Keratinocyte (primary cell): Measurements from ENCODE around the gene CRTC2. TPM values are rescaled to one million over a fixed set of nuclear protein-coding genes. Genes with fewer than 3 reads are reported as not detected.

Experiments used
- DNase-seq: peaks from one replicate; pipeline ENCODE4 v3.0.0-alpha.2; 2011; ENCODE audit warnings: low read depth, missing footprints, low spot score
- FAIRE-seq: peaks from 2 replicates; lab custom pipeline; 2011; peaks lifted over from hg19 to GRCh38; lab: Jason Lieb, UNC
- H2AFZ ChIP-seq: 2 replicates; pipeline ENCODE4 v1.6.0; 2012; ENCODE audit warnings: low read length, control low read depth, inconsistent platforms; ENCODE audit not compliant: control insufficient read depth
- H3K27ac ChIP-seq: 2 replicates; pipeline ENCODE4 v1.5.1; 2011; ENCODE audit warnings: low read length; ENCODE audit not compliant: control insufficient read depth, insufficient read depth
- H3K27me3 ChIP-seq: 3 replicates; pipeline ENCODE4 v1.6.0; 2011; ENCODE audit warnings: low read length; ENCODE audit not compliant: control insufficient read depth, insufficient read depth; ENCODE audit errors: extremely low read depth
- H3K36me3 ChIP-seq, 2 experiments: 2 replicates in 1 of 2; 3 replicates in 1 of 2; pipeline ENCODE4 v1.5.1; 2011; ENCODE audit warnings: low read length in 2 of 2, mild to moderate bottlenecking in 1 of 2; ENCODE audit not compliant: control insufficient read depth in 2 of 2, insufficient read depth in 2 of 2; ENCODE audit errors: extremely low read depth in 1 of 2
- H3K4me1 ChIP-seq: 3 replicates; pipeline ENCODE4 v1.5.1; 2011; ENCODE audit warnings: low read length; ENCODE audit not compliant: control insufficient read depth, insufficient read depth; ENCODE audit errors: extremely low read depth
- H3K4me2 ChIP-seq: 3 replicates; pipeline ENCODE4 v1.6.0; 2011; ENCODE audit warnings: low read depth, low read length; ENCODE audit not compliant: control insufficient read depth, insufficient read depth; ENCODE audit errors: extremely low read depth
- H3K4me3 ChIP-seq, 3 experiments: fragments of 200-600 bp in 1 of 3; sonication (generic) in 1 of 3; 2 replicates in 2 of 3; 3 replicates in 1 of 3; pipeline ENCODE4 v1.5.1; 2011 to 2016; ENCODE audit warnings: low read length in 3 of 3, mild to moderate bottlenecking in 3 of 3, control low read depth in 2 of 3, inconsistent platforms in 1 of 3, low read depth in 1 of 3, mixed read lengths in 1 of 3, mixed run types in 1 of 3, moderate library complexity in 1 of 3; ENCODE audit not compliant: control insufficient read depth in 2 of 3, insufficient read depth in 2 of 3; ENCODE audit errors: extremely low read depth in 1 of 3
- H3K79me2 ChIP-seq: 2 replicates; pipeline ENCODE4 v1.6.0; 2012; ENCODE audit warnings: low read length; ENCODE audit not compliant: control insufficient read depth, insufficient read depth
- H3K9ac ChIP-seq: 3 replicates; pipeline ENCODE4 v1.6.0; 2011; ENCODE audit warnings: low read length; ENCODE audit not compliant: control insufficient read depth, insufficient read depth; ENCODE audit errors: extremely low read depth
- H3K9me1 ChIP-seq: 3 replicates; pipeline ENCODE4 v1.6.0; 2011; ENCODE audit warnings: low read length; ENCODE audit not compliant: control insufficient read depth, insufficient read depth; ENCODE audit errors: extremely low read depth
- H3K9me3 ChIP-seq: 2 replicates; pipeline ENCODE4 v1.5.1; 2012; ENCODE audit warnings: low read depth, low read length; ENCODE audit not compliant: control insufficient read depth
- H4K20me1 ChIP-seq: 3 replicates; pipeline ENCODE4 v1.6.0; 2011; ENCODE audit warnings: low read length; ENCODE audit not compliant: control insufficient read depth, insufficient read depth; ENCODE audit errors: extremely low read depth
- EZH2 ChIP-seq: IDR thresholded peaks from one replicate; pipeline ENCODE4 v1.6.1; 2012; ENCODE audit warnings: inconsistent platforms, mild to moderate bottlenecking, low read length, moderate library complexity
- dilution Hi-C: fragments of 300-500 bp; cut with MboI; formaldehyde crosslinking; loops from one replicate; pipeline ENCODE4 v1.7.0; 2020; ENCODE audit warnings: low sequenced_read_pairs; ENCODE audit not compliant: extremely low pct_ligation_motif_present
- polyA plus RNA-seq, 5 experiments: library from polyadenylated mRNA; depleted of rRNA in 3 of 5; stranded (reverse) in 3 of 5; stranded (forward) in 1 of 5; unstranded in 1 of 5; fragments of >200 nt; gene quantifications; 1 replicate in 1 of 5; 2 replicates in 3 of 5; 3 replicates in 1 of 5; pipeline versions ENCODE4 v1.2.1 to v1.2.3, GENCODE V29; 2011 to 2012; ENCODE audit warnings: missing spikeins in 2 of 5, low read depth in 1 of 5, low replicate concordance in 1 of 5
- small RNA-seq, 3 experiments: library from RNA; depleted of rRNA; stranded (forward); fragments of <200 nt; gene quantifications; one replicate each; pipeline ENCODE3, GENCODE V24; 2012; ENCODE audit warnings: low read depth in 3 of 3, low replicate concordance in 1 of 3; ENCODE audit not compliant: insufficient read length in 3 of 3
- TF ChIP-seq, protein P1 (sequence below), 3 experiments: IDR thresholded peaks in 1 of 3; conservative IDR thresholded peaks in 1 of 3; optimal IDR thresholded peaks in 1 of 3; 2 replicates in 2 of 3; 3 replicates in 1 of 3; pipeline versions ENCODE3 to v1.5.1; 2011; ENCODE audit warnings: low read length in 3 of 3, mild to moderate bottlenecking in 3 of 3, moderate library complexity in 2 of 3, control low read depth in 1 of 3, inconsistent platforms in 1 of 3; ENCODE audit not compliant: insufficient read depth in 2 of 3; ENCODE audit errors: extremely low read depth in 1 of 3

The CRTC2 gene
- polyA plus RNA-seq, 1 donor (not counting 4 experiments of a cell fraction or from before 2014, with no cell fraction given): 15.9 TPM

DNA sequence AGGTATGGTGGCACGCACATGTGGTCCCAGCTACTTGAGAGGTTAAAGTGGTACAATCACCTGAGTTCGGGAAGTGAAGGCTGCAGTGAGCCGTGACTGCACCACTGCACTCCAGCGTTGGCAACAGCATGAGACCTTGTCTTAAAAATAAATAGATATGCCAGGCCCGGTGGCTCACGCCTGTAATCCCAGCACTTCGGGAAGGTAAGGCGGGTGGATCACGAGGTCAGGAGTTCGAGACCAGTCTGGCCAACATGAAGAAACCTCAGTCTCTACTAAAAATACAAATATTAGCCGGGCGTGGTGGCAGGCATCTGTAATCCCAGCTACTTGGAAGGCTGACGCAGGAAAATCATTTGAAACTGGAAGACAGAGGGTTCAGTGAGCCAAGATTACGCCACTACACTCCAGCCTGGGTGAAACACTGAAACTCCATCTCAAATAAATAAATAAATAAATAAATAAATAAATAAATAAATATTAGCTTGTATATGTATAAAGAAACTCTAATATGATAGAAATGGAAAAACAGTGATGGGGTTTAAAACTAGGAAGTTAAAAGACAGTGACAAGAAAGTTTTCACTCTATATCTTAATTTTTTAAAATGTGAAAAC lies 54.5 kb downstream of the CRTC2 start:
- Histone ChIP-seq H4K20me1 (peaks cover 3% of the 10 kb centered on the region), H3K27ac (no peak overlapping the region), H3K4me2 (no peak overlapping the region), H3K4me3 (no peak overlapping the region), H3K9me3 (no peaks in the 10 kb centered on the region), H3K9me1 (no peaks in the 10 kb centered on the region), H3K36me3 (peaks cover 0 to 6% of the 10 kb centered on the region in 2 experiments), H3K4me1 (no peaks in the 10 kb centered on the region), H3K79me2 (peaks cover 88% of the 10 kb centered on the region), H3K9ac (no peak overlapping the region), H2AFZ (no peak overlapping the region), H3K27me3 (no peaks in the 10 kb centered on the region)
- DNase-seq: no peak
- dilution Hi-C loops: no loop called here
- no peak for TF ChIP-seq EZH2
- no peak for FAIRE-seq

DNA sequence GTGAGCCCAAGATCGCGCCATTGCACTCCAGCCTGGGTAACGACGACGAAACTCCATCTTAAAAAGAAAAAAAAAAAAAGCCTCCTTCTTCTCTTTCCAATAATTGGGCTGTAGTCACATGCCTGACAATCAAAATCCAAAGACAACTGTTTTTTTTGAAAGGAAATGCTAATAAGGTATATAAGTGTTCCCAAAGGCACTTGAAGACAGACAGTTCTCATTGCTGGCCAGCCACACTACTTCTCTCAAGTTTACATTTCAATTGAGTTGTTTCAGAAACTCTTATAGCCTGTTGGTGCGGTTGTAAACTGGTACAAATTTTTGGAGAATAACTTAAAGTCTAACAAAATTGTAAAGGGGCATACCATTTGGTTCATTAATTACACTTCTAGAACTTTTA lies 58.9 kb downstream of the CRTC2 start:
- Histone ChIP-seq H3K4me2 (no peak overlapping the region), H4K20me1 (peaks cover 3% of the 10 kb centered on the region), H3K27ac (no peak overlapping the region), H2AFZ (no peak overlapping the region), H3K36me3 (peaks cover 0 to 3% of the 10 kb centered on the region in 2 experiments), H3K9ac (no peak overlapping the region), H3K27me3 (no peaks in the 10 kb centered on the region), H3K79me2 (peaks cover 63% of the 10 kb centered on the region), H3K9me3 (no peaks in the 10 kb centered on the region), H3K4me3 (no peak overlapping the region), H3K4me1 (no peaks in the 10 kb centered on the region), H3K9me1 (no peaks in the 10 kb centered on the region)
- TF ChIP-seq, protein P1, sequence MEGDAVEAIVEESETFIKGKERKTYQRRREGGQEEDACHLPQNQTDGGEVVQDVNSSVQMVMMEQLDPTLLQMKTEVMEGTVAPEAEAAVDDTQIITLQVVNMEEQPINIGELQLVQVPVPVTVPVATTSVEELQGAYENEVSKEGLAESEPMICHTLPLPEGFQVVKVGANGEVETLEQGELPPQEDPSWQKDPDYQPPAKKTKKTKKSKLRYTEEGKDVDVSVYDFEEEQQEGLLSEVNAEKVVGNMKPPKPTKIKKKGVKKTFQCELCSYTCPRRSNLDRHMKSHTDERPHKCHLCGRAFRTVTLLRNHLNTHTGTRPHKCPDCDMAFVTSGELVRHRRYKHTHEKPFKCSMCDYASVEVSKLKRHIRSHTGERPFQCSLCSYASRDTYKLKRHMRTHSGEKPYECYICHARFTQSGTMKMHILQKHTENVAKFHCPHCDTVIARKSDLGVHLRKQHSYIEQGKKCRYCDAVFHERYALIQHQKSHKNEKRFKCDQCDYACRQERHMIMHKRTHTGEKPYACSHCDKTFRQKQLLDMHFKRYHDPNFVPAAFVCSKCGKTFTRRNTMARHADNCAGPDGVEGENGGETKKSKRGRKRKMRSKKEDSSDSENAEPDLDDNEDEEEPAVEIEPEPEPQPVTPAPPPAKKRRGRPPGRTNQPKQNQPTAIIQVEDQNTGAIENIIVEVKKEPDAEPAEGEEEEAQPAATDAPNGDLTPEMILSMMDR (optimal IDR thresholded peaks at IDR 0.05 in 1 of 3, IDR thresholded peaks at IDR 0.05 in 1 of 3, conservative IDR thresholded peaks at IDR 0.05 in 1 of 3; ENCODE audit: extremely low read depth in 1 of 3, insufficient read depth in 2 of 3, low read length in 3 of 3): no peak
- no peak for TF ChIP-seq EZH2
- no peak for FAIRE-seq
- no peak for DNase-seq
- dilution Hi-C loops: no loop called here

Small RNAs within 50 kb of the gene (small RNA-seq; reads per million reads assigned to genes)
- gene MIR6737: 0 to 0.33 (median 0) reads per million in 3 experiments

Other genes starting within 250 kb of the CRTC2 start
- gene INTS3, start 230.6 kb downstream of the CRTC2 start, polyA plus RNA-seq: 24.6 to 34.5 TPM (median 26.0 TPM) in 3 replicates
- gene SLC27A3, start 183.2 kb downstream of the CRTC2 start, polyA plus RNA-seq: 7.4 to 9.6 TPM (median 8.2 TPM) in 3 replicates
- 4.1 to 7.6 TPM (median 6.1 TPM) in 3 replicates for gene GATAD2B, start 35.6 kb downstream of the CRTC2 start, polyA plus RNA-seq
- gene DENND4B, start 11.9 kb downstream of the CRTC2 start, polyA plus RNA-seq: 7.9 to 16.3 TPM (median 8.0 TPM) in 3 replicates
- gene SLC39A1, start 4.9 kb upstream of the CRTC2 start, polyA plus RNA-seq: 68.4 to 83.6 TPM (median 68.5 TPM) in 3 replicates
- 6.0 to 6.3 TPM (median 6.2 TPM) in 3 replicates for gene CREB3L4, start 9.3 kb upstream of the CRTC2 start, polyA plus RNA-seq
- 71.7 to 86.8 TPM (median 83.4 TPM) in 3 replicates for gene JTB, start 19.1 kb upstream of the CRTC2 start, polyA plus RNA-seq
- 38.3 to 87.1 TPM (median 69.8 TPM) in 3 replicates for gene RAB13, start 27.7 kb upstream of the CRTC2 start, polyA plus RNA-seq
- 3,237 to 6,680 TPM (median 5,112 TPM) in 3 replicates for gene RPS27, start 32.1 kb upstream of the CRTC2 start, polyA plus RNA-seq
- gene NUP210L, start 196.5 kb upstream of the CRTC2 start, polyA plus RNA-seq: 0.01 TPM in 1 of 3 replicates, not detected in the others
- 294 to 691 TPM (median 585 TPM) in 3 replicates for gene TPM3, start 233.5 kb upstream of the CRTC2 start, polyA plus RNA-seq
- not detected in 3 replicates for gene CFAP141, start 247.7 kb upstream of the CRTC2 start, polyA plus RNA-seq